ENCODE measurements around the gene CSNK1G1.
"Not testable (repeated sequence)": the region's sequence is repeated elsewhere in the genome, so short reads cannot be mapped to it uniquely, and the experiment has no call there.

Gene CSNK1G1

GRCh38 chr15:64355944-64356709, at the start of gene CSNK1G1:
Gene CSNK1G1 (minus strand): TSS chr15:64356173. CDS start chr15:64300499, 55,674 bp downstream.
- peak; percentile 92 for DNase-seq (ENCODE audit: low read depth)

- DNase-seq (ENCODE audit: low read depth), result no peak
Measured at GRCh38 chr15:64400583-64400982, 44.6 kb upstream of the CSNK1G1 start.

- no peak for DNase-seq (ENCODE audit: low read depth)
Measured at GRCh38 chr15:64398575-64398974, 42.6 kb upstream of the CSNK1G1 start.

- DNase-seq (ENCODE audit: low read depth), result no peak
Measured at GRCh38 chr15:64396789-64397188, 40.8 kb upstream of the CSNK1G1 start.

- DNase-seq (ENCODE audit: low read depth), result not testable (repeated sequence)
Measured at GRCh38 chr15:64392471-64392870, 36.5 kb upstream of the CSNK1G1 start.

GRCh38 chr15:64389036-64389435, 33.1 kb upstream of the CSNK1G1 start:
- DNase-seq (ENCODE audit: low read depth), result no peak

GRCh38 chr15:64387562-64388168, 31.7 kb upstream of the CSNK1G1 start, which contains the start of gene TRIP4:
Gene TRIP4 (plus strand): TSS chr15:64387836. CDS start chr15:64387864, 28 bp downstream.
- peak; percentile 93 for DNase-seq (ENCODE audit: low read depth)

GRCh38 chr15:64386291-64386690, 30.3 kb upstream of the CSNK1G1 start:
- DNase-seq (ENCODE audit: low read depth), result no peak

- no peak for DNase-seq (ENCODE audit: low read depth)
Measured at GRCh38 chr15:64383760-64384159, 27.8 kb upstream of the CSNK1G1 start.

- DNase-seq (ENCODE audit: low read depth), result peak; percentile 82
Measured at GRCh38 chr15:64381000-64381751, 25.2 kb upstream of the CSNK1G1 start, which contains the start of gene PCLAF. Gene PCLAF (minus strand): TSS chr15:64381441. CDS start chr15:64381371, 70 bp downstream.

- not testable (repeated sequence) for DNase-seq (ENCODE audit: low read depth)
Measured at GRCh38 chr15:64380130-64380870, 24.3 kb upstream of the CSNK1G1 start.

- no peak for DNase-seq (ENCODE audit: low read depth)
Measured at GRCh38 chr15:64379216-64379960, 23.4 kb upstream of the CSNK1G1 start.

- no peak for DNase-seq (ENCODE audit: low read depth)
Measured at GRCh38 chr15:64373360-64373759, 17.4 kb upstream of the CSNK1G1 start.

GRCh38 chr15:64371383-64371782, 15.4 kb upstream of the CSNK1G1 start:
- not testable (repeated sequence) for DNase-seq (ENCODE audit: low read depth)

GRCh38 chr15:64369078-64369607, 13.2 kb upstream of the CSNK1G1 start:
- no peak for DNase-seq (ENCODE audit: low read depth)

- no peak for DNase-seq (ENCODE audit: low read depth)
Measured at GRCh38 chr15:64361259-64361658, 5.3 kb upstream of the CSNK1G1 start.

- DNase-seq (ENCODE audit: low read depth), result no peak
Measured at GRCh38 chr15:64356710-64357040, 702 bp upstream of the CSNK1G1 start.

- DNase-seq (ENCODE audit: low read depth), result peak; percentile 56
Measured at GRCh38 chr15:64355348-64355943, 527 bp downstream of the CSNK1G1 start.

GRCh38 chr15:64354688-64355344, 1.2 kb downstream of the CSNK1G1 start:
- DNase-seq (ENCODE audit: low read depth), result no peak

- no peak for DNase-seq (ENCODE audit: low read depth)
Measured at GRCh38 chr15:64351265-64351664, 4.7 kb downstream of the CSNK1G1 start.
